ENCODE data around the gene PRR19.

Gene PRR19

DNA sequence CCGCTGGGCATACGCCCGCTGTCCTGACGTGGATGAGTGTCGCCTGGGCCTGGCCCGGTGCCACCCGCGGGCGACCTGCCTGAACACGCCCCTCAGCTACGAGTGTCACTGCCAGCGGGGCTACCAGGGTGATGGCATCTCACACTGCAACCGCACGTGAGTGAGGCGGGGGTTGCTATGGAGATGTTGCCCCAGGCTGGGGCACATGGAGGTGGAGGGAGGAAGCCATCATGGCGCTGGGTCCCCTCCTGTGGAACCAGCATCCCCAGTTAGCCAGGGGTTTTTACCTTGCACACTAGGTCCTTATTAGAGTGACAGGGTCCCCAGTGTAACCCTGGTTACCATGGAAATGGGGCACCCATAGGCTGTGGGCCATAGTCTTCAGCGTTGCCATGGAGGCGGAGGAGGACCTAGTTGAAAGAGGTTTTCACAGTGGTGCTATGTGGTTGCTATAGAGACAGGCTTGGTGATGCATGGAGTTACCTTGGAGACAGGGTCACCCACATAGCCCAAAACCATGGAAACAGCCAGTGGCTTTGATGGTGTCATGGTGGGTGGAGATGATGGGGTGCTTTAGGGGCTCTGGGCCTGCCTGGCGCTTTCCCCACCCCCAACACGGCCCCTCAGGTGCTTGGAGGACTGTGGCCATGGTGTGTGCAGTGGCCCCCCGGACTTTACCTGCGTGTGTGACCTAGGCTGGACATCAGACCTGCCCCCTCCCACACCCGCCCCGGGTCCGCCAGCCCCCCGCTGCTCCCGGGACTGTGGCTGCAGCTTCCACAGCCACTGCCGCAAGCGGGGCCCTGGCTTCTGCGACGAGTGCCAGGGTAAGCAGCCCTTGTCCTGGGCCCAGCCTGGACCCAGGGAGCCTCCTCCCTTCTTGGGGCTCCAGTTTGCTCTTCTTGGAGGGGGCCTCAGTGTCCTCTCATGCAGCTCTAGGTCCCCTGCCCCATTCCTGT, 50.6 kb downstream of the PRR19 start:
- Histone ChIP-seq H3K79me1 (ENCODE audit: low read length) (no peaks in the 10 kb centered on the region), H3K4me1 (ENCODE audit: control insufficient read depth, low read depth, low read length) (no peaks in the 10 kb centered on the region), H3K4me2 (ENCODE audit: low read length) (no peak overlapping the region), H3K27me3 (ENCODE audit: insufficient read depth, low read length, poor library complexity) (no peaks in the 10 kb centered on the region), H2BK15ac (replicated peaks; ENCODE audit: low read depth) (no peak overlapping the region), H4K8ac (ENCODE audit: low read depth, low read length) (no peak overlapping the region), H2BK120ac (ENCODE audit: low read depth, low read length) (no peak overlapping the region), H3K27ac (ENCODE audit: low read depth, low read length) (no peak overlapping the region), H3K36me3 (ENCODE audit: control insufficient read depth, insufficient read depth, low read length) (no peaks in the 10 kb centered on the region), H3K9ac (ENCODE audit: low read length) (no peak overlapping the region), H3K56ac (ENCODE audit: low read length) (no peak overlapping the region), H3K23ac (ENCODE audit: low read length) (no peak overlapping the region), H2AK5ac (ENCODE audit: low read length) (no peak overlapping the region), H3K79me2 (ENCODE audit: control insufficient read depth, insufficient read depth, low read length) (no peaks in the 10 kb centered on the region), H3K18ac (ENCODE audit: low read length) (no peak overlapping the region), H2BK5ac (ENCODE audit: low read length) (no peak overlapping the region), H4K5ac (ENCODE audit: low read length) (no peak overlapping the region), H3K4ac (ENCODE audit: low read depth, low read length) (no peak overlapping the region), H3K4me3 (ENCODE audit: low read length) (no peak overlapping the region)
- WGBS (ENCODE audit: extremely low coverage, insufficient coverage, low lambda C conversion rate) = no CpG with 5 or more reads among the region's 31 CpGs
- peak; percentile 52 for DNase-seq

DNA sequence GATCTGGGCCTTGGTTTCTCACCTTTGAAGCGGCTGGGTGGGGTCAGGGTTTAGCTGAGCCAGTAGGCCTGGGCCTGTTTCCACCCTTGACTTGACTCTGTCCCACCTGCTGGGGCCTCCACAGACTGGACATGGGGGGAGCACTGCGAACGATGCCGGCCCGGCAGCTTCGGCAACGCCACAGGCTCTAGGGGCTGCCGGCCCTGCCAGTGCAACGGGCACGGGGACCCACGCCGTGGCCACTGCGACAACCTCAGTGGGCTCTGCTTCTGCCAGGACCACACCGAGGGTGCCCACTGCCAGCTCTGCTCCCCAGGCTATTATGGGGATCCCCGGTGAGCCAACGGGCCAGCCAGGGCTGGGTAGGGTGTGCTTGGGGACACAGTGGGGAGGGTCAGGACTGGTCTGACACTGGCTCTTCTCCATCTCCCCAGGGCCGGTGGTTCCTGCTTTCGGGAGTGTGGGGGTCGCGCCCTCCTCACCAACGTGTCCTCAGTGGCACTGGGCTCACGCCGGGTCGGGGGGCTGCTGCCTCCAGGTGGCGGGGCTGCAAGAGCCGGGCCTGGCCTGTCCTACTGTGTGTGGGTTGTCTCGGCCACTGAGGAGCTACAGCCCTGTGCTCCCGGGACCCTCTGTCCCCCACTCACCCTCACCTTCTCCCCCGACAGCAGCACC, 51.5 kb downstream of the PRR19 start:
- H3K27me3 ChIP-seq (ENCODE audit: insufficient read depth, low read length, poor library complexity) = no peaks in the 10 kb centered on the region
- H3K4me1 ChIP-seq (ENCODE audit: control insufficient read depth, low read depth, low read length) = no peaks in the 10 kb centered on the region
- H2BK120ac ChIP-seq (ENCODE audit: low read depth, low read length) = no peak overlapping the region
- H2BK15ac ChIP-seq (replicated peaks; ENCODE audit: low read depth) = no peak overlapping the region
- H3K56ac ChIP-seq (ENCODE audit: low read length) = no peak overlapping the region
- no peaks in the 10 kb centered on the region for H3K79me2 ChIP-seq (ENCODE audit: control insufficient read depth, insufficient read depth, low read length)
- H3K79me1 ChIP-seq (ENCODE audit: low read length) = no peaks in the 10 kb centered on the region
- H3K4me2 ChIP-seq (ENCODE audit: low read length) = no peak overlapping the region
- H3K18ac ChIP-seq (ENCODE audit: low read length) = no peak overlapping the region
- no peak overlapping the region for H2BK5ac ChIP-seq (ENCODE audit: low read length)
- H3K23ac ChIP-seq (ENCODE audit: low read length) = no peak overlapping the region
- no peak for DNase-seq
- no peak overlapping the region for H4K5ac ChIP-seq (ENCODE audit: low read length)
- H3K27ac ChIP-seq (ENCODE audit: low read depth, low read length) = no peak overlapping the region
- no peak overlapping the region for H3K4ac ChIP-seq (ENCODE audit: low read depth, low read length)
- H4K8ac ChIP-seq (ENCODE audit: low read depth, low read length) = no peak overlapping the region
- H3K4me3 ChIP-seq (ENCODE audit: low read length) = no peak overlapping the region
- no CpG with 5 or more reads among the region's 29 CpGs for WGBS (ENCODE audit: extremely low coverage, insufficient coverage, low lambda C conversion rate)
- H2AK5ac ChIP-seq (ENCODE audit: low read length) = no peak overlapping the region
- no peak overlapping the region for H3K9ac ChIP-seq (ENCODE audit: low read length)
- no peaks in the 10 kb centered on the region for H3K36me3 ChIP-seq (ENCODE audit: control insufficient read depth, insufficient read depth, low read length)

DNA sequence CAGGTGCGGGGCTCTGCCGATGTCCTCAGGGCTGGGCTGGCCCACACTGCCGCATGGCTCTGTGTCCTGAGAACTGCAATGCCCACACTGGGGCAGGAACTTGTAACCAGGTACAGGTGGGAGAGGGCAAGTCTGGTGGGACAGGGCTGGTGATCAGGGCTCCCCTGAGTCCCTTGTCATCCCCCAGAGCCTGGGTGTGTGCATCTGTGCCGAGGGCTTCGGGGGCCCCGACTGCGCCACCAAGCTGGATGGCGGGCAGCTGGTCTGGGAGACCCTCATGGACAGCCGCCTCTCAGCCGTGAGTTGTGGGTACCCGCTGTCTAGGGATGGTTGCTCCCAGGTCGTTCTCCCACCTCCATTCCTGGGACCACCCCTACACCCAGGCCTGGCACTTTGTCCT, 54.0 kb downstream of the PRR19 start:
- no peak overlapping the region for H2BK15ac ChIP-seq (replicated peaks; ENCODE audit: low read depth)
- no CpG with 5 or more reads among the region's 12 CpGs for WGBS (ENCODE audit: extremely low coverage, insufficient coverage, low lambda C conversion rate)
- no peak overlapping the region for H4K5ac ChIP-seq (ENCODE audit: low read length)

DNA sequence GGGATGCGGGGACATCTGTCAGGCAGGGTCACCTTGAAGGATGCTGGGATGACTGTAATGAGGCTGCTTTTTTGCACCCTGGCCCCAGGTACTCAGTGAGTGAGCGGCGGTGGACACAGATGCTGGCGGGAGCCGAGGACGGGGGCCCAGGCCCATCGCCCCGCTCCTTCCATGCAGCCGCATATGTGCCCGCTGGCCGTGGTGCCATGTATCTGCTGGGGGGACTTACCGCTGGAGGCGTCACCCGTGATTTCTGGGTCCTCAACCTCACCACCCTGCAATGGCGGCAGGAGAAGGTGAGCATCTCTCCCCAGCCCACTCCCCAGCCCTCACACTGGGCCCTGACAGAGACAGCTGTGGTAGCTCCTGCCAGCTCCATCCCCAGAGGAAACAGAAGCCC, 54.8 kb downstream of the PRR19 start:
- no peak overlapping the region for H3K4ac ChIP-seq (ENCODE audit: low read depth, low read length)
- H3K4me3 ChIP-seq (ENCODE audit: low read length) = no peak overlapping the region
- no peaks in the 10 kb centered on the region for H3K36me3 ChIP-seq (ENCODE audit: control insufficient read depth, insufficient read depth, low read length)
- no peak overlapping the region for H3K56ac ChIP-seq (ENCODE audit: low read length)
- H3K27ac ChIP-seq (ENCODE audit: low read depth, low read length) = no peak overlapping the region
- no CpG with 5 or more reads among the region's 15 CpGs for WGBS (ENCODE audit: extremely low coverage, insufficient coverage, low lambda C conversion rate)
- no peaks in the 10 kb centered on the region for H3K4me1 ChIP-seq (ENCODE audit: control insufficient read depth, low read depth, low read length)
- H2BK120ac ChIP-seq (ENCODE audit: low read depth, low read length) = no peak overlapping the region
- no peak overlapping the region for H2BK5ac ChIP-seq (ENCODE audit: low read length)
- no peak overlapping the region for H4K5ac ChIP-seq (ENCODE audit: low read length)
- no peak for DNase-seq
- H4K8ac ChIP-seq (ENCODE audit: low read depth, low read length) = no peak overlapping the region
- no peak overlapping the region for H3K9ac ChIP-seq (ENCODE audit: low read length)
- H3K4me2 ChIP-seq (ENCODE audit: low read length) = no peak overlapping the region
- H3K18ac ChIP-seq (ENCODE audit: low read length) = no peak overlapping the region
- H3K79me2 ChIP-seq (ENCODE audit: control insufficient read depth, insufficient read depth, low read length) = no peaks in the 10 kb centered on the region
- no peak overlapping the region for H2BK15ac ChIP-seq (replicated peaks; ENCODE audit: low read depth)
- no peaks in the 10 kb centered on the region for H3K79me1 ChIP-seq (ENCODE audit: low read length)
- no peaks in the 10 kb centered on the region for H3K27me3 ChIP-seq (ENCODE audit: insufficient read depth, low read length, poor library complexity)
- no peak overlapping the region for H3K23ac ChIP-seq (ENCODE audit: low read length)
- no peak overlapping the region for H2AK5ac ChIP-seq (ENCODE audit: low read length)

More for the DNA sequence above, 54.0 kb downstream of the PRR19 start:
- Histone ChIP-seq H3K79me1 (ENCODE audit: low read length) (no peaks in the 10 kb centered on the region), H3K27ac (ENCODE audit: low read depth, low read length) (no peak overlapping the region), H3K4me1 (ENCODE audit: control insufficient read depth, low read depth, low read length) (no peaks in the 10 kb centered on the region), H3K23ac (ENCODE audit: low read length) (no peak overlapping the region), H3K4ac (ENCODE audit: low read depth, low read length) (no peak overlapping the region), H2AK5ac (ENCODE audit: low read length) (no peak overlapping the region), H2BK120ac (ENCODE audit: low read depth, low read length) (no peak overlapping the region), H3K27me3 (ENCODE audit: insufficient read depth, low read length, poor library complexity) (no peaks in the 10 kb centered on the region), H3K9ac (ENCODE audit: low read length) (no peak overlapping the region), H3K79me2 (ENCODE audit: control insufficient read depth, insufficient read depth, low read length) (no peaks in the 10 kb centered on the region), H3K4me2 (ENCODE audit: low read length) (no peak overlapping the region), H3K36me3 (ENCODE audit: control insufficient read depth, insufficient read depth, low read length) (no peaks in the 10 kb centered on the region), H3K18ac (ENCODE audit: low read length) (no peak overlapping the region), H2BK5ac (ENCODE audit: low read length) (no peak overlapping the region), H4K8ac (ENCODE audit: low read depth, low read length) (no peak overlapping the region), H3K4me3 (ENCODE audit: low read length) (no peak overlapping the region), H3K56ac (ENCODE audit: low read length) (no peak overlapping the region)
- DNase-seq = no peak

DNA sequence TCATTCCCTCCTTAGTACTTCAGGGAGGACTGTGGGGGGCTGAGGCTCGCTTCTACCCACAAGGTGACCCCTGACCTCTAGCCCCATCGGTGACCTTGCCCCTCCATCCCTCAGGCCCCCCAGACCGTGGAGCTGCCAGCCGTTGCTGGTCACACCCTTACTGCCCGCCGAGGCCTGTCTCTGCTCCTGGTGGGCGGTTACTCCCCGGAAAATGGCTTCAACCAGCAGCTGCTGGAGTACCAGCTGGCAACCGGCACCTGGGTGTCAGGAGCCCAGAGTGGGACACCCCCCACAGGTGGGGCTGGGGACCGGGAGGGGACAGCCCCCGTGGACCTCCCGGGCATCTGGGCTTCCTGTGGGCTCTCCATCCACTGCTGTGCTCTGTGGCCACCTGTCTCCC, 55.4 kb downstream of the PRR19 start:
- no peak overlapping the region for H4K5ac ChIP-seq (ENCODE audit: low read length)
- no peak overlapping the region for H3K56ac ChIP-seq (ENCODE audit: low read length)
- no peak overlapping the region for H3K18ac ChIP-seq (ENCODE audit: low read length)
- no peaks in the 10 kb centered on the region for H3K36me3 ChIP-seq (ENCODE audit: control insufficient read depth, insufficient read depth, low read length)
- H4K8ac ChIP-seq (ENCODE audit: low read depth, low read length) = no peak overlapping the region
- H3K4ac ChIP-seq (ENCODE audit: low read depth, low read length) = no peak overlapping the region
- no peaks in the 10 kb centered on the region for H3K79me2 ChIP-seq (ENCODE audit: control insufficient read depth, insufficient read depth, low read length)
- H3K23ac ChIP-seq (ENCODE audit: low read length) = no peak overlapping the region
- no peak overlapping the region for H2BK5ac ChIP-seq (ENCODE audit: low read length)
- no peak overlapping the region for H2BK15ac ChIP-seq (replicated peaks; ENCODE audit: low read depth)
- H2BK120ac ChIP-seq (ENCODE audit: low read depth, low read length) = no peak overlapping the region
- no peaks in the 10 kb centered on the region for H3K79me1 ChIP-seq (ENCODE audit: low read length)
- no peak overlapping the region for H3K9ac ChIP-seq (ENCODE audit: low read length)
- H3K27me3 ChIP-seq (ENCODE audit: insufficient read depth, low read length, poor library complexity) = no peaks in the 10 kb centered on the region
- no peak overlapping the region for H3K27ac ChIP-seq (ENCODE audit: low read depth, low read length)
- no peak for DNase-seq
- no peak overlapping the region for H3K4me2 ChIP-seq (ENCODE audit: low read length)
- H2AK5ac ChIP-seq (ENCODE audit: low read length) = no peak overlapping the region
- no peaks in the 10 kb centered on the region for H3K4me1 ChIP-seq (ENCODE audit: control insufficient read depth, low read depth, low read length)
- no CpG with 5 or more reads among the region's 12 CpGs for WGBS (ENCODE audit: extremely low coverage, insufficient coverage, low lambda C conversion rate)
- H3K4me3 ChIP-seq (ENCODE audit: low read length) = no peak overlapping the region
